Stimulated activated naive CD8-positive, alpha-beta T cell treated with anti-CD3 and anti-CD28 coated beads, Interleukin-15, Interleukin-2, amounts not matched to agents 100 U/mL and 50 U/mL, for 24 hours (primary cell): ENCODE results near the gene CDC42.

Experiments used
- ATAC-seq: fragments of 150-1000 bp; cut with Tn5 transposase; one replicate; pipeline ENCODE4 v1.10.0; 2021
- DNase-seq: peaks from one replicate; pipeline ENCODE4 v3.0.0; 2021

CDC42 gene

DNA sequence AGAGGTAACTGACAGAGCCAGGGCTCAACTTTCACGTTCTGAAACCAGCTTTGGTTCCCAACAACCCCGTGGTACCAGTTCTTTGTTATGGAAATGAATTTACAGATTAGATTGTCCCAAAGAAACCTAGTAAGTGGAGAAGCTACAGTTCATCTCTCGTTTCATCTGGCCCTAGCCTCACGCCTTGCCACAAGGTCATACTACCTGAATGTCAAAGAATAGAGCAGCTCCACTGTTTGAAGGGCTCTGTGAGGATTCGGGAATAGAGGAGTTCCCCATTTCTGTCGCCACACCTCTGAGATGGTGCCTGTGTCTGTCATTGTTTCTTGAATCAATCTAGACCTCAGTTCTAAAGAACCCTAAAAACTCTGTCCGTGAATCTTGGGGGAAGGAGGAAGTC is 15.0 kb upstream of the CDC42 start:
- DNase-seq (no peak), ATAC-seq (no peak)

DNA sequence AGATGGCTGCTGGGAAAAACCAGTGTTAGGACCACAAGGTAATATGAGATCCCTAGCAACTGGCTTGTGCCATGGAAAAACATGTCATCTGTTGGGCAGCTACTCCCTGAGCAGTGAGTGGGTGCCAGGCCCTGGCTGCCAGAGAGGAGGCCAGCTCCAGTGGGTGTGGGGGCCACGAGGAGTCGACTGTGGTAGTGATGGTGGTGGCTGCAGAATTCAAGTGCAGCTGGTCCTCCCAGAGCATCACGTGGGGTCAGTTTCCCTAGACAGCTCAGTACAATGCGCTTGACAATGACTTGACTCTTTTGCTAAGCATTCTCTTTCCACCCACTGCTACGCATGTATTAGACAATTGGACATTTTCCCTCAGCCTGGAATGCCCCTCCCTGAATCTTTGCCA is 14.5 kb upstream of the CDC42 start:
- ATAC-seq (no peak), DNase-seq (no peak)

DNA sequence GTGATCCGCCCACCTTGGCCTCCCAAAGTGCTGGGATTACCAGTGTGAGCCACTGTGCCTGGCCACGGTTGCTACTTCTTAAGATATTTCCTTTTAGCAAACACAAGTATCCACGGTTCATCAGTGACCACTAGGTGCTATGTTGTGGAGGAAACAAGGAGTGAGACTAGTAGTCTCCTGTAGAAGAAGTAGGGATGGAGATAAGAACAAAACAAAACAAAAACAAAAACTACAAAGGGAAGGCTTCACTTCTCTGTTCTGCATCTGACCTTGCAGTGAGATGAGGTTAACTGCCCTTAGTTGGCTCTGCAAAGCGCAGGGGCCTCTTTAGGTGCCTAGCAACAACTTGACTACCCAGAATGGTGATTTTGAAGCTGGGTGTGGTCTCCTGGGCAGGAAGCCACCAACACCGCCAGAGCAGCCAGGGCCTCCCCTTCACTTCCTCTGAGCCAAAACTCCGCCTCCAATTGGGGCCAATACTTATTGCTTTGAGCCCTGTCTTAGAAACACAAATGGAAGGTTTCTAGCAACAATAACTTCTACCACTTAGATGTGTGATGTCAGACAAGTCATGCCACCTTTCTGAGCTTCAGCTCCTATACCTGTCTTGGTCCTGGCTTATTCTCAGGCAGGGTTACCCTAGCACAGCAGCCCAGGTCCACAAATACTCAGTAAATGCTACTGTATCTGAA is 12.8 kb upstream of the CDC42 start:
- ATAC-seq (peak; percentile 99), DNase-seq (peak; percentile 87)

DNA sequence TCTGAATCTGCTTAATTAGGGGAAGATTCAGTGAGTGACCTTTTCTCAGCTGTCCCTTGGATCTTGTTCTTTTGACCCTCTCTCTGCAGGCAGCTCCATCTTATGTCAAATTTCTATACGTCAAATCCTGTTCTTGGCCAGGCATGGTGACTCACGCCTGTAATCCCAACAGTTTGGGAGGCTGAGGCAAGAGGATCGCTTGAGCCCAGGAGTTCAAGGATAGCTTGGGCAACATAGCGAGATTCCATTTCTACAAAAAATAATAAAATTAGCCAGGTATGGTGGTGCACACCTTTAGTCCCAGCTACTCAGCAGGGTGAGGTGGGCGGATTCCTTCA is 12.3 kb upstream of the CDC42 start:
- no peak for ATAC-seq
- DNase-seq: no peak

DNA sequence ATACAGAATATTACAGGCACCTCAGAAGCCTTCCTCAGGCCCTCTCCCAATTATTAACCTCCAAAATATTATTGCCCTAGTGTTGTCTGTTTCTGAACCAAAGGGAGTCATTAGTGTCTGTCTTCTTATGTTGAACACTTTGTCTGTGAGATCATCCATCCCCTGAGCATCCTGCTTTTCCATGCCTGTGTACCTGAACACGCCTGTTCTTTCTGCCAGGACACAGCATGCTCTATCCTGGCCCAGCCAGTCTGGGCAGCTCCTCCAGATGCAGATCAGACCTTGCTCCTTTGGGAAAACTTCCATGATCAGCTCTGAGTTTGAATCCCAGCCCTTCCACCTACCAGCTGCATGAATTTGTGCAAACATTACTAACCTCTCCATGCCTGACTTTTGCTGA is 11.0 kb upstream of the CDC42 start:
- no peak for ATAC-seq
- no peak for DNase-seq

DNA sequence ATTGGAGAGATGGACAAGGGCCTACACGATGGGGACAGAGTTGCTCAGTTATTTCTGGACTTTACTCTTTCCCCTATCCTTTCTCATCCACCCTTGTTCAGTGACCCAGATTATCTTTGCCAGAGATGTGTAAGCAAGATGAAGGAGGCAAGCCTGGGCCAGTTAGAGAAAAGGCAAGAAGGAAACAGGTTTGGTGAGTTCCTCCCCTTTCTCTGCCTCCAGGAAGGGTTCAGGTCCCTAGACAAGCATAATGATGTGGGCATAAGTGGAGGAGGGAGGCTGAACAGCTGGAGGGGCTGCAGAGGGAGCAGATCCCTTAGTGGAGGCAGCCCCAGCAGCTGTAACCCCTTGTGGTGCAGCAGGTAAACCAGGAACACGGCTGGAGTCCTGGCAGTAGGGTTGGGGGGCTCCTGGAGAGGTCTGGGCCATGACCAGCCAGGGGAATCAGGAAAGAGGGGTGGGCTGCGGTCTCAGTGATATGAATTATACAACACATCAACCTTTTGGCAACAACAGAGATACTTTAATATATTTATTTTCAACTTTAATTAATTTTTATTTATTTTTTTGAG is 9.2 kb upstream of the CDC42 start:
- ATAC-seq (no peak), DNase-seq (no peak)

DNA sequence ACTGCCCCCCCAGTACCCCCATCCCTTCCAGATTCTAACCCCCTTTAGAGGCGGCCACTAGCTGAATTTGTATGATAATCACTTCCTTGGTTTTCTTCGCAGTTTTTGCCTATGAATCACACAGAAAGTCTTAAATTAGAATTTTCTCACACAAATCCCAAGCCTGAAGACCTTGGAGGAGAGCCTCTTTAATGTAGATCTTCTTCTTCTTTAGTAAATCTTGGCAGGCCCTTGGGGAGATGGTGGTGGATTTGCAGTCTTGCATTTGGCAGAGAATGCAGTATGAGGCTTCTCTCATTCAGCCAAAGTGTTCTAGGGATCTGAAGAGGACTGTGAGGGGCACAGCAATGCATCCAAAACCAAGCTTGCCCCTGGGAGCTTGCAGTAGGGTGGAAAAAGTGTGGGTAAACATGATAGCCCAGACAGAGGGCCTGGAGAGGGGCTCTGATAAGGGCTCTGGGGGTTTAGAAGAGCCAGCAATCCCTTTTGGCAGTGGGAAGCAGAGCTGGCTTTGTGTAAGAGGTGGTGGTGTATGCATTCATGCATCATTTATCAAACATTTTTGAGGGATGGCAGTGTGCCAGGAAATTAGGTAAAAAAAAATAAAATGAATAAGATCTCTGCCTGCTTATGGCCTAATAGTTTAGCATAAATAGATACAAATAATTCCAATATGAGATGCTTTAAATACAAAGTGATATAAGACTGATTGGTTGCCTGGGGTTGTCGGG is 7.7 kb upstream of the CDC42 start:
- DNase-seq (no peak), ATAC-seq (no peak)

DNA sequence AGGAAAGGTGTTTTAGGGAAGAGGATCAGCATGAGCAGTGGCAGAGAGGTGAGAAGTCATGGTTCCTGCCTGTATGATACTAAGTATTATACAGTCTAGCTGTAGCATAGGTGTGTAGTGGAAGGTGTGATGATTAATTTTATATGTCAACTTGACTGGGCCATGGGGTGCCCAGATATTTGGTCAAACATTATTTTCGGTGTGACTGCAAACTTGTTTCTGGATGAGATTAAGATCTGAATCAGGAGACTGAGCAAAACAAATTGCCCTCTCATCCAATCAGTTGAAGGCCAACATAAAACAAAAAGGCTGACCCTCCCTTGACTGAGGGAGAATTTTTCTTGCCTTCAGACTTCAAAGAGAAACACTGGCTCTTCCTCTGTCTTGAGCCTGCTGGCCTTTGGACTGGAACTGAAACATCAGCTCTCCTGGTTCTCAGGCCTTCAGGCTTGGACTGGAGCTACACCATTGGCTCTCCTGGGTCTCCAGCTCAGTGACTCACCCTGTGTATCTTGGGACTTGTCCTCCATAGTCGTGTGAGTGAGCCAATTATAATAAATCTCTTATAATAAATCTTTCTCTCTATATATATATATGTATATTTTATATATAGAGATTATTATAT is 6.8 kb upstream of the CDC42 start:
- DNase-seq (no peak), ATAC-seq (no peak)

DNA sequence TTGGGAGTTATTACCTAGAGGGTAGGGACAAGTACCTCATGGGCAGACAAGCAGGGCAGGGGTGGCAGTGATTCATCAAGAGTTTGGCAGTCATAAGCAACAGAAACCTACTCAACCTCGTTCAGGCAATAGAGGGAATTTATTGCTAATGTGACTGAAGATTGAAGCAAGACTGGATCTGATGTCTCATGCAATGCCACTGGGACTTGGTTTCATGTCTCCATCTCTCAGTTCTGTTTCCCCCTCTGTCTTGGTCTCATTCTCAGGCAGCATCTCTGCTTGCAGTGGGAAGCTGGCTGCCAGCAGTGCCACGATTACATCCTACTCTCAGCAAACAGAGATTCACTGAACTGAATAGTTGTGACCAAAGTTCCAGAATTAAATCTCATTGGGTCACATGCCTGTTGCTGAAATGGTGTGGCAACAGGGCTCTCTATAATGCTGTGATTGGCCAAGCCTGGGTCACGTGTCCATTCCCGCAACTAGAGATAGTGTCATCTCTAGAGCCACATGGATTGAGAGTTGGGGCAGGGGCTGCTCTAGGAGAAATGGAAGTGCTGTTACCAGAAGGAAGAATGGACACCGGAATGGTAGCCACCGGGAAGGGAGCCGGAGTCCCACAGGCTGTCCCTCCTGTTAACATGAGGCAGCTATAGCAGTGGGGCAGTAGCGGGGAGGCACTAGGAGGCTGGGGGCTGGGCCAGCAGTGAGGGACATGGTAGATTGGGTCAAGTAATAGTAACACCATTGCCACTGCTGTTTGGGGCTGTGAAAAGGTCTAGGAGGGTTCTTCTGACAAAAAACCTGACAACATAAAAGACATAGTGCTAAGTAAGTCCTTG is 3.9 kb upstream of the CDC42 start:
- ATAC-seq: peak; percentile 67
- peak; percentile 51 for DNase-seq

DNA sequence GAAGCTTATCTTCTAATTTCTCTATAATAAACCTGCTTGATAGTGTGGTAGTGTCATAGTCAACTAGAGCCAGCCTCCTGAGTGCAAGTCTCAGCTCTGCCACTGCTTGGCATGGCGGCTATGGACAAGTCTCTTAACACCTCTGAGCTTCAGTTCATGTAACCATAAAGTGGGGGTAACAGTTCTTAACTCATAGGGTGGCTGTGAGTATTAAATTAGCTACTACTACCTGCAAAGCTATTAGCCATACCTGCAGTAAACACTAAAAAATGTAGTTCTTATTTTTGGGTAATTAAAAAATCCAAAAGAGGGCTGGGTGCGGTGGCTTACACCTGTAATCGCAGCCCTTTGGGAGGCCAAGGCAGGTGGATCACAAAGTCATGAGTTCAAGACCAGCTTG is 2.2 kb upstream of the CDC42 start:
- no peak for ATAC-seq

DNA sequence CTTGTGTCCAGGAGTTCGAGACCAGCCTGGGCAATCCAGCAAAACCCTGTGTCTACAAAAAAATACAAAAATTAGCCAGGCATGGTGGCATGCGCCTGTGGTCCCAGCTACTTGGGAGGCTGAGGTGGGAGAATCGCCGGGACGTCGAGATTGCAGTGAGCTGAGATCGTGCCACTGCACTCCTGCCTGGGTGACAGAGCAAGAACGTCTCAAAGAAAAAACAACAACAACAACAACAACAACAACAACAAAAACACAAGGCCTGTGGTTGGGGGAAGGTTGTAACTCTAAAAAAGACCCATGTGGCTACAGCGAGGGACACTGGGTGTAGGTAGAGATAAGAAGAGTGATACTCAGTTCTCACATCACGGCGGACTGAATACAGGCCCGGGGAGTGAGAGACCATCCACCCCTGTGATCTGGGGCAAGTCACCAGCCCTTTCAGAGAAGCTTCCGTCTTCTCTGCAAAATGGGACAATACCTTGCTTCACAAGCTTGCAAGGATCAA is 848 bp upstream of the CDC42 start:
- DNase-seq: no peak

More for the DNA sequence above, 2.2 kb upstream of the CDC42 start:
- DNase-seq: no peak

DNA sequence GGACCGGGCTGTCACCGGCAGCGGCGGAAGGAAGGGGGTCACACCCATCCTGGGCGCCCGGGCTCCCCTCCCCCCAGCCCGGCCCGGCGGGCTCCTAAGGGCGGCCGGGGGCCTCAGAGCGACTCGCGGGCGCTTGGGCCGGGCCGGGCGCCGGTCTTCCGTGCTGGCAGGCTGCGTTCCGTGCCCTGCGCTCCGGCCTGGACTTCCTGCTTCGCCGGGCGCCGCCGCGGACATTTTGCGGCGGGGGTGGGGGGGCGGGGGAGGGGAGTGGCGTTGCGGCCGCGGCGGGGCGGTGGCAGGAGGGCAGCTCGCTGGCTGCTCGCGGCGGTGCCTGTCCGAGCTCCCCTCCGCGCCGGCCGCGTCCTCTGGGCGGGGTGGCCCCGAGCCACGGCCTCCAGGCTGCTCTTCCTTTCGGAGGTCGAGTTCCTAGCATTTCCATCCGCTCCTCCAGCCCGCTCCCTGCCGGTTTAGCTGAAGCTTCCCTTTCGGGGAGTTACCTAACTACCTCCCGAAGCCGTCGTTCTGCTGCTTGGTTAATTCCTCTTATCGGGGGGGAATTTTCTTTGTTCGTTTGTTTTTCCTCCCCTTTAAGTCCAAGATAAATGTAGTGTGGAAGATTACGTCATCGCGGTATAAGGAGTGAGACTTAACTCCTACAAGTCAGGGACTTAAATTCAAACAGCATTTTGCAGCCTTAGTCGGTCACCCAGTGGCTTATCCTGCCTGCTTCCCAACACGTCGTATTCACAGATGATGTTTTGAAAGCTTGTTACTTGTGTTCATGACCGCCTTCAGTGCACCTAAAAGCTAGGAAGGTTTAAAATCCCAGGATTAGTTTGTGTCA is 730 bp downstream of the CDC42 start:
- ATAC-seq (peak; percentile 17), DNase-seq (peak; percentile 62)

More for the DNA sequence above, 848 bp upstream of the CDC42 start:
- no peak for ATAC-seq

DNA sequence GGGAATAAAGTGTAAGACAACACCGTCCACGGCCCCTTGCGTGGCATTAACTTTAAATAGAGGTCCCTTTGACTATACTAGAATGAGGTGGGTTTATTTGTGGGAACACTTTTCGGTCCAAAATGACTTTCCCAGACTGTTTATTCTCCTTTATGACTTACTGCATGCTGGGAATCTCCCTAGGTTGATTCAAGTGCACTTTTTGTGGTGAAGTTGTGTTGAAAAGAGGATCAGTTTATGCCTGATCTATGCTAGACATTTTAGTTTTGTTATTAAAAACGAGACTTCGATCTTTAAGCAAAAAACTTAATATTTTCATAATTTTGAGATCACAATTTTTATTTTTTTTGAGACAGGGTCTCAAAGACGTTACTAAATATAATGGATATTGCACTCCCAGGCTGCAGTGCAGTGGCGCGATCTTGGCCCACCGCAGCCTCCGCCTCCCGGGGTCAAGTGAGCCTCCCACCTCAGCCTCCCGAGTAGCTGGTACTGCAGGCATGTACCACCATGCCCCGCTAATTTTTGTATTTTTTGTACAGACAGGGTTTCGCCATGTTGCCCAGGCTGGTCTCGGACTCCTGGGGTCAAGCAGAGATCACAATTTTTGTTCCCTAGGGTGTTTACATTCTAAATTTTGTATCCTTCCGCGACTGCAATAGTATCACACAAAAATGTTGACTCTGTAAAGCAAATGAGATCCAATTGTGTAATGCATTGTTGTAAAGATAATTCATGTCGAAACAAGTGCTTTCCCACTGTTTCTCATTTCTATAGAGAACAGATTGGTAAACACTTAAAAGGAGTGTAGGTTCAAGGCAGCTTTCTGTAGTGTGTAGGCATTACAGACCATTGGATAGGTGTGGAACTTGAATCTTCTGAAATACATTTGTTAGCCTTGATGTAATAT is 1.6 kb downstream of the CDC42 start:
- peak; percentile 27 for DNase-seq

DNA sequence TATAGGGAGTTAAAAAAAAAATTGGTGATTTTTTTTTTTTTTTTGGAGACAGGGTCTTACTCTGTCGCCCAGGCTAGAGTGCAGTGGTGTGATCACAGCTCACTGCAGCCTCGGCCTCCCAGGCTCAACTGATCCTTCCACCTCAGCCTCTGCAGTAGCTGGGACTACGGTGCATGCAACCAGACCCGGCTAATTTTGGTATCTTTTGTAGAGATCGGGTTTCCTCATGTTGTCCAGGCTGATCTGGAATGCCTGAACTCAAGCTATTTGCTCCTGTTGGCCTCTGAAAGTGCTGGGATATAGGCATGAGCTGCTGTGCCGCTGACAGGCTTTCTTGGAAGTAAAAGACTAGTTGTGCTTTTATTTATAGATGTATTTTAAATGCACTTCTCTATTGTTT is 3.0 kb downstream of the CDC42 start:
- peak; percentile 5 for DNase-seq
- no peak for ATAC-seq

More for the DNA sequence above, 1.6 kb downstream of the CDC42 start:
- peak; percentile 6 for ATAC-seq

DNA sequence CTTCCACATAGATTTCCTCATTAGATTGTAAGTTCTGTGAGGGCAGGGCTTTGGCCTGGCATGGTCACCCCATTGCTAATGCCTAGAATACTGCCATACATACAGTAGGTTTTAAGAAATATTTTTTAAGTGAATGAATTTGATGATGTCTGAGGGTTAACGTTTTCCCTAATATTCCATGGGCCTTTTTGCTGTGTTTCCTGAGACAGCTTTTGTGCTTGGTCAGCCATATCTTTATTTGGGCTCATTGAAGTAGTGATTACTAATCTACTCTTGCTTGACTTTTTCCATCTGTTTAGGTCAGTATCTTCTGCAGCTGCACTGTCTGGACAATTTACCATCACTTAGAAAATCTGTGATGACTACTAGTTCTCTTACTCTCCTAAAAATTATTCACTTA is 3.5 kb downstream of the CDC42 start:
- ATAC-seq (no peak), DNase-seq (peak; percentile 1)

DNA sequence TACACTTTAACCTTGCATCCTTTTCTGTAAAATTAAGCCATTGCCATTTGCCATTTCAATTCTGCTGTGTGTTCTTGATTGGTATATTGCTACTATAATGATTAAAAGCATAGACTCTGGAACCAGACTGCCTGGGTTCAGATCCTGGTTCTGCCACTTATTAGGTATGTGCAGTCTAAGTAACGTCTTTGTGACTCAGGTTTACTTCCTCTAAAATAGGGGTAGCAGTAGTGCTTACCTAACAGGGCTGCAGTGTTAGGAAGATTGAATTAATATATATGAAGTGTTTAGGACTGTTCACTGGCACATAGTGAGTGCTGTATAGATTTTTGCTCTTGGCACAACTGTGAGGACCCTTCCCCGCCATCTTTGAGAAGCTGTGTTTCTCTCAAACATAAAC is 4.4 kb downstream of the CDC42 start:
- ATAC-seq (no peak), DNase-seq (no peak)

DNA sequence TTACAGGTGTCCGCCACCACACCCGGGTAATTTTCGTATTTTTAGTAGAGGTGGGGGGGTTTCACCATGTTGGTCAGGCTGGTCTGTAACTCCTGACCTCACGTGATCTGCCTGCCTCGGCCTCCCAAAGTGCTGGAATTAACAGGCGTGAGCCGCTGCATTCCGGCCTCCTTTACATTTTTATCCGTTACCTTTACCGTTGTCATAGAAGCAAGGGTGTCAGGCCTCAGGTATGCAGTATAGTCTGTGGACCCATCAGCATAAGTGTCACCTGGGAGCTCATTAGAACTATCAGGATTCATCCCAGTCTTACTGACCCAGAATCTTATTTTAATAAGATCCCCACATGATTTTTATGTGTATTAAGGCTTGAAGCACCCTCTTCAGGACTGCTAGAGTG is 5.4 kb downstream of the CDC42 start:
- ATAC-seq: no peak
- no peak for DNase-seq

DNA sequence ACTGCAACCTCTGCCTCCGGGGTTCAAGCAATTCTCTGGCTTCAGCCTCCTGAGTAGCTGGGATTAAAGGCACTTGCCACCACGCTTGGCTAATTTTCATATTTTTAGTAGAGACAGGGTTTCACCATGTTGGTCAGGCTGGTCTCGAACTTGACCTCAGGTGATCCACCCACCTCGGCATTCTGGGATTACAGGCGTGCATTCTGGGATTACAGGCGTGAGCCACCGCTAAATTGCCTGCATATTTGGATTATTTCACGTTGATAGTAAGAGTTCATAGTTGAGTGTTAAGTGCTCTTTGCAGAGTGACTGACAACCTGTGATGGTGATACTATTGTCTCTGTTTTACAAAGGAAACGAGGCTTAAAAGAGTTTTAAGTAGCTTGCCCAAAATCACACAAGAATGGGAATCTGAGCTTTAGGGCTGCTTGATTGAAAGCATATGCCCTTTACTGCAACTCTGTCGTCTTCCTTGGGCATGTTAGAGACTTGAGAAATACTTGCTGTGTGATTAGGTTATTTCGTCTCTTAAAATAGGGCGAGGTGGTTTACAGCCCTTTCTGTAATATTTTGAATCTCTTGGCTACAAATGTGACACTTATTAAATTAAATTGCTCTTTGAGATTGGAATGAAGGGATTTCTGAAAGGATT is 12.4 kb downstream of the CDC42 start:
- no peak for ATAC-seq
- no peak for DNase-seq

DNA sequence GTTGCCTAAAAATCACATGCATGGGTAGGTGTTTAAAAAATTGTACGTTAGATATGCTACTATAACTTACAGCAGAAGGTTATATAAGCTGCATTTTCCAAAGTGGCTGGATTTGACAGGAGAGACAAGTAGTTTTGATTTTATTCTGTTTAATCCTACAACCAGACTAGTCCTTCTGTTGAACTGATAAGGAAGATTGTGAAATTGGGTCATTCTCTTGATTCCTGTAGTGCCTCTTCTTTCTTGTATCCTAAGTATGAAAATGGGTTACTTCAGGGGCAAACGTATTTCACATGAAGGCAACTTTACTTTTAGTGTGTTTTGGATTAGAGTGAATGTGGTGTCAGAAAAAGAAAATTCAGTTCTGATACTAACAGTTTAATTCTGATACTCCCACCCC is 19.0 kb downstream of the CDC42 start:
- DNase-seq: no peak
- no peak for ATAC-seq

DNA sequence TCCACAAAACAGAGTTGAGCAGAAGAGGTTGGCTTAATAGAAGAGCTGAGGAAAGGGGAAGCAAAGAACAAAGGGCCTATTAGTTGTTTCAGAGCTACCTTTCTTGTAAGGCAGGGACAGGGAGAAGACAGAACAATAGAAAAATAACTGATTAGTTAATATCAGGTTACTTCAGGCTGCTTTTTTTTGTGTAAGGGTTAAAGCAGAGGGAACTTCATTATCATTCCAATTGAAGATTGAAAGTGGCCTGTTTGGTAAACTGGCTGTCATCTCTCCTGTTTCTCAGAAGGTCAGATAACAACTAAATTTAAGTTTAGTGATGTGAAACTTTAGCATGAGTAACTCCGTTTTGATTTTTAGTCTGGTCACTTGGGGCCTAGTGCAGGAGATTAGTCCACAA is 22.3 kb downstream of the CDC42 start:
- ATAC-seq (no peak), DNase-seq (no peak)
